Head of caudate nucleus (tissue), 42 donors: ENCODE results near the gene GNB1L.
"Not testable (repeated sequence)": the region's sequence is repeated elsewhere in the genome, so short reads cannot be mapped to it uniquely, and the experiment has no call there.

ENCODE experiments used
- DNase-seq, 42 donors: peaks; one replicate each; pipeline versions ENCODE4 v3.0.0 to v3.0.0-alpha.2; 2020 to 2021; ENCODE audit warnings: mixed read lengths in 7 of 42
- intact Hi-C: fragments of 100-400 bp; cut with DNase I; formaldehyde crosslinking; loops from one replicate; pipeline ENCODE4 v1.15.0; 2022

The GNB1L gene

GRCh38 chr22:19891317-19892256 lies 36.9 kb upstream of the GNB1L start:
- DNase-seq, result peak; percentile 30 to 89 (median 67)
- intact Hi-C loops, result no loop called here

DNA sequence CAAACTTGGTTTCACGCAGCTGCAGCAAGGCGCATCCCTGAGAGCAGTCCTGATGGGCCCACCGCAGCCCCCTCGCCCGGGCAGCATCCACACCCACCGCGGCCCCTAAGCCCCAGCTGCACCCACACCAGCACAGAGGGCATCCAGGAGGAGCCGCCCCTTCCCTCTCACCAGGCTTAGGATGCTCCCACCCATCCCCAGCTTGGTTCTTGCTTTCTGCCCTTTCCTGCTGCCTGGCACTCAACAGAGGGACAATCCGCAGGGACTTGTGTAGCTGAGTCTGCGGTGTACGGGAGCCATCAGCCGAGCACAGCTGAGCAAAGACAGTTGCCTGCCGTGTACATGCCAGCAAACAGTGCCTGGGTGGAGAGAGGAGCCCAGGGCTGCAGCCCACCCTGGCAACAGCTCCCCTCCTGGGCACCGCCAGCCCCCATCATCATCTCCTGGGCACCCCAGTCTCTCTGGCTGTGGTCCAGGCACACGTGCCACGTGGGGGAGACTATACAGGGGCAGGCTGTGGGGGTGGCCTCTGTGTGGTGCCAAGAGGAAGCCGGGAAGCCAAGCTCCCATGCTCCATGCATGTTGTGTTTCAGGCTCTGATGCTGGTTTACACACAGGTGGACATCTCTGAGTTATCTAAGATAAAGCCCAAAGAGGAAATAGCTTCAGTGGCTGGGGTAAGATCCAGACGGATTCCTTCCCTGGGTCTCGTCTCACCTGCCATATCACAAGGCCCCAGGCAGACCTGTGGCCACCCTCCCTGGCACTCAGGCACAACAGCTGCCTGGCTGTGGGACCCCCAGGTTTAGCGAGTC lies 36.0 kb upstream of the GNB1L start:
- no peak for DNase-seq
- intact Hi-C loops, result no loop called here

- DNase-seq, result no peak
- intact Hi-C loops, result no loop called here
Measured at GRCh38 chr22:19889951-19890350, 35.3 kb upstream of the GNB1L start.

GRCh38 chr22:19888131-19888746 lies 33.6 kb upstream of the GNB1L start:
- DNase-seq, result no peak
- intact Hi-C loops, result no loop called here

- peak in 7 of 42 donors; percentile 22 to 64 (median 38) for DNase-seq
- intact Hi-C loops, result no loop called here
Measured at GRCh38 chr22:19887256-19887985, 32.7 kb upstream of the GNB1L start.

GRCh38 chr22:19886605-19887255 lies 32.1 kb upstream of the GNB1L start:
- peak in 16 of 42 donors; percentile 18 to 69 (median 43) for DNase-seq
- intact Hi-C loops, result no loop called here

DNA sequence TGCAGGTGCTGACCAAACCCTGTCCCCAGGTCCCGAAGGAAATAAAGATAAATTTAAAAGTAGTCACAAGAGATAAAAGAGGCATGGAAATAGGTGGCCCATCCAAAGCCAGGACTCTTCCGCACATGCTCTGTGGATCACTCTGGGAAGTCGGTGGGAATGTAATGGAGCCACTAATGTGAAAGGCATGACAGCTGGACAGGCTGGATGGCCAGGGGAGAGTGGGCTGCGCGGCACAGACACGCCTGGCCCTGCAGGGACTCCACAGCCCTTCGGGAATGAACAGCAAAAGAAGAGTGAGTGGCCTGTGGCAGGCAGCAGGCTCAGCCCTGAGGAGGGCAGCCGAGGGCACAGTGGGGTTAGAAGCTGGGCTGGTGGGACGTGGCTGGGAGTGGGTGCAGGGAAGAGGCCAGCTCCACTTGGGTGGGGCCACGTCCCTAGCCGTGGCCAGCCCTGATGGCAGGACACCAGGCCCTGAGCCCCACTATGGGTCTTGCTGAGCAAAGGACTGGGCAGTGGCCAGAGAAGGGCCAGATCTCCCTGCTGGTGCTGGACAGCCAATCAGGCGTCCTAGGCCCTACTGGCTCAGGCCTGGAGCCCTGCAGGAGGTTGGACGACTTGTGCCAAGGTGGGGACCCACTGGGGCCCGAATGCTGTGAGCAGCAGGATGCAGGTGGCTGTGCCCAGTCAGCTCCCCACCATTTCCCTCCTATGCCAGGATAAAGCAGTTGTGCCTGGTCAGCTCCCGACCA lies 31.3 kb upstream of the GNB1L start:
- DNase-seq, result no peak
- intact Hi-C loops, result no loop called here

DNA sequence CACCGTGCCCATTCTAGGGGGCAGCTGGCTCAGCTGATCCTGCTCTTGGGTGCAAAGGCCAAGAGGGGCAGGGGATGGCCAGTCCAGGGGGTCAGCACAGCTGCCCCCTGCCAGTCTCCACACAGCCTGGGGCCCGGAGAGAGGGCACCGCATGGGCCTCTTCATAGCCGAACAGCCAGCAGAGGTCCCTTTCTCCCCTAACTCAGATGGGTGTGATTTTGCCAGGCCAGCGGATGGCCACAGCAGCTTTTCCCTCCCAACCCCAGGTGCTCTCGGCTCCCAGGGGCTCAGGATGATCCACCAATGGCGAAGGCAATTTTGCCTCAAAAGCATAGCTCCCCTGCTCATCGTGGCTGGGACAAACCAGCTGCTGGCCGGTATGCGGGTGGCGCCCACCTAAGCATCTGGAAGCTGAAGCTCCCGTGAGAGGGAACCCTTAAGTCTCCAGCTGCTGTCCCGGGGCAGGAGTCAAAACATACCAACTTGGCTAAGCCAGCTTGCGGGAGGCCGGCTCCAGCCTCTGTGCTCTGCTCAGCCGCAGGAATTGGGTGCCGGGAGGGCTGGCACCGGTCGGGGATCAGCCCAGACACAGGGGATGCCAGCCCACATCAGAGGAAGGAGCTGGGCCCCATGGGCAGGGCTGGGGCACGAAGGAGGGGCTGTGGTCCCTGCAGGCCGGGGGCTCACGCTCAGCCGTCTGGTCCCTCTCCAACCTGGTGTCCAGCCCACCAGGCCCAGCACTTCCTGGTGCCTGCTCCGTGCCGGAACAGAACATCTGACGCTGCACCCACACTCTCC lies 30.5 kb upstream of the GNB1L start:
- intact Hi-C loops, result no loop called here
- DNase-seq, result no peak

GRCh38 chr22:19884161-19884953 lies 29.7 kb upstream of the GNB1L start:
- peak in 1 of 42 donors; percentile 17 for DNase-seq
- intact Hi-C loops, result no loop called here

GRCh38 chr22:19883446-19883845 lies 28.8 kb upstream of the GNB1L start:
- intact Hi-C loops, result not testable (repeated sequence)
- DNase-seq, result peak in 1 of 42 donors; percentile 6

- DNase-seq, result peak in 5 of 42 donors; percentile 3 to 27 (median 14)
- intact Hi-C loops, result no loop called here
Measured at GRCh38 chr22:19882446-19883381, 28.0 kb upstream of the GNB1L start.

DNA sequence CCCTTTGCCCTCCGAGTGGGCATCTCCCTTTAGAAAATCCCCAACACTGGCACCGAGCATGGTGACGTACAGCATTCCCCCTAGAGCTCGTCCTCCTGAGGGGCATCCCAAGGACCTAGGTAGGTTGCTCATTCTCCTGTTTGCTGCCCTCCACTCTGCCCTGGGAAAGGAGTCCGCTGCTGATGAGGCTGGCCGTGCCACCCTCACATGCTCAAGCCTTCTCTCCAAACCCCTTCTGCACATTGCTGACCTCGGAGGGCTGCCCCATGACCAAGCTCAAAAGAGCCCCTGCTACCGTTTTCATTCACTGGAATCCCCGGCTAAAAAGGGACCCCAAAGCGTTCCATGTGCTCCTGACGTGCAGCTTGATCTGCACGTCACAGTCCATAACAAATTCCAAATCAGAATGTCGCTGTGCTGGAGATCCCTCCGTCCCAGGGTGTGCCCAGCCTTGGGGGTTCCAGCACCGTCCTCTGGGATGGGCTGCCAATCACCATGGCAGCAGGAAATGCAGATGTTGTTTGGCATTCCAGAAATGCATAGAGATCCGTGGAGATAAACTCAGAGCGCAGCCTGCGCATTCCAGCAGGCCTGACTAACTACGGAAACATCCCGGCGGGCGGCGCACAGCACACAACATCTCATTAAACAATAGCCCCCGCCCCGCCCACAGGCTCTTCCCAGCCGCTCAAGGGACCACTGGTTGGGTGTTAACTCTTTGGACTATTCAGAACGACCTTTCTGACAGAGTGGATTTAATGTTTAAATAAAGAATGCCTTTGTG lies 26.3 kb upstream of the GNB1L start:
- intact Hi-C loops, result no loop called here
- peak in 7 of 42 donors; percentile 3 to 27 (median 11) for DNase-seq

- peak in 8 of 42 donors; percentile 1 to 16 (median 10) for DNase-seq
- intact Hi-C loops, result no loop called here
Measured at GRCh38 chr22:19879992-19880785, 25.5 kb upstream of the GNB1L start.
